Measurements from ENCODE around the gene TCF25.
A peak's percentile ranks its signal among the peaks of the same experiment; 100 is the strongest.
"Not testable (repeated sequence)": the region's sequence is repeated elsewhere in the genome, so short reads cannot be mapped to it uniquely, and the experiment has no call there.

The TCF25 gene

DNA sequence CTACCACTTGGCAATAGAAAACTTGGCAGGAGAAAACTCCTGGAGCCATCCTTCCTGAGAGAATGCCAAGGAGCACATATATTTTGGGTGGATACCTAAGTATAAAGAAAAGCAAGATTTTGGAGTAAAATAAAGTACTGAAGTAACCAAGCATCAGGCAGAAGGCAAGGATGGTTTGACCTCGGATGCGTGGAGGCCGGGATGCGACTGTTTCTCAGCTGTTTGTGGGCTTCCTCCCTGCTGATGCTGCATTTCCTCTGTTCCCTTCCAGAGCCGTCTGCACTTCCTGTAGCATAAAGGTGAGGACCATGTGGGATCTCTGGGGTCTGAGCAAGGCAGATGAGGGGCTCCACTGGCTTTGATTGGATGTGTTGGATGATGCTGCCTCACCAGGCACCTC is 5.5 kb upstream of the TCF25 start:
- peaks cover 4 to 5% of the 10 kb centered on the region in 2 donors for H3K36me3 ChIP-seq (ENCODE audit: control insufficient read depth in 1 of 2, insufficient read depth in 2 of 2, low read length in 2 of 2)
- no peak overlapping the region for H3K27ac ChIP-seq (ENCODE audit: low read length)
- H3K27me3 ChIP-seq (ENCODE audit: low read depth, low read length) = no peaks in the 10 kb centered on the region
- peaks cover 6% of the 10 kb centered on the region in 2 donors for H3K9me3 ChIP-seq (ENCODE audit: control insufficient read depth in 1 of 2, low read length in 2 of 2)
- no peak overlapping the region for H3K4me3 ChIP-seq (ENCODE audit: low read depth in 1 of 2, low read length in 2 of 2)
- H3K4me1 ChIP-seq (ENCODE audit: control insufficient read depth in 1 of 2, insufficient read depth in 2 of 2, low read length in 2 of 2) = peaks cover 3 to 7% of the 10 kb centered on the region in 2 donors

DNA sequence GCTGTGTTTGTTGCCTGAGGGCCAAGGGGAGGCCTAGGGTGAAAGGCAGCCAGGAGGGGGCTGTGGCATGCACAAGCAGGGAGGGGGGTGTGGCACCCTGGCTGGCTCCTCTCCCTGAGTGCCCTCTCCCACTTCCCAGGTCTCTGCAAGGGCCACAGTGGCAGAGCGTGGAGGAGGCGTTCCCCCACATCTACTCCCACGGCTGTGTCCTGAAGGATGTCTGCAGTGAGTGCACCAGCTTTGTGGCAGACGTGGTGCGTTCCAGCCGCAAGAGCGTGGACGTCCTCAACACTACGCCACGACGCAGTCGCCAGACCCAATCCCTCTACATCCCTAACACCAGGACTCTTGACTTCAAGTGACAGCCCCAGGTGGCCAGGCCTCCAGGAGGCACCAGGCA is 3.5 kb upstream of the TCF25 start:
- Histone ChIP-seq H3K27me3 (ENCODE audit: low read depth, low read length) (no peaks in the 10 kb centered on the region), H3K4me3 (ENCODE audit: low read depth in 1 of 2, low read length in 2 of 2) (no peak overlapping the region), H3K27ac (ENCODE audit: low read length) (no peak overlapping the region), H3K36me3 (ENCODE audit: control insufficient read depth in 1 of 2, insufficient read depth in 2 of 2, low read length in 2 of 2) (peaks cover 4 to 12% of the 10 kb centered on the region in 2 donors), H3K4me1 (ENCODE audit: control insufficient read depth in 1 of 2, insufficient read depth in 2 of 2, low read length in 2 of 2) (peaks cover 0 to 15% of the 10 kb centered on the region in 2 donors), H3K9me3 (ENCODE audit: control insufficient read depth in 1 of 2, low read length in 2 of 2) (peaks cover 6% of the 10 kb centered on the region in 2 donors)

DNA sequence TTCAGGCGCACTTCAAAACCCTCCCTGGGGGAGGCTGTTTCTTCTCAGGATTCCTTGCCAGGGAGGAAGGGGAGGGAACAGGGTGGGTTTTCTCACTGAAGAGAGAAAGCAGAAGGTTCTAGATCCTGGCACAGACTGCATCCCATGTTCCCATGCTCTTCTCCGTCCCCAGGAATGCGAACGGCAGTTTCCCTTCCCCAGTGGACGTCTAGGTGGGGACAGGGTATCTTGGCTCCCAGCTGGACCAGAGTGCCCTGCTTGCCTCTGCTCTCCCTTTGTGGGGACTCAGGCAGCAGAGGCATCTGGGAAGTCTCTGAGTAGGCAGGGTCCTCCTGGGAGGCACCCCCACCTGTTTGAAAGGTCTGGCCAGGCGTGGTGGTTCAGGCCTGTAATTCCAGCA is 3.0 kb upstream of the TCF25 start:
- Histone ChIP-seq H3K27ac (ENCODE audit: low read length) (no peak overlapping the region), H3K27me3 (ENCODE audit: low read depth, low read length) (no peaks in the 10 kb centered on the region), H3K9me3 (ENCODE audit: control insufficient read depth in 1 of 2, low read length in 2 of 2) (peaks cover 6% of the 10 kb centered on the region in 2 donors), H3K4me1 (ENCODE audit: control insufficient read depth in 1 of 2, insufficient read depth in 2 of 2, low read length in 2 of 2) (peaks cover 0 to 18% of the 10 kb centered on the region in 2 donors), H3K36me3 (ENCODE audit: control insufficient read depth in 1 of 2, insufficient read depth in 2 of 2, low read length in 2 of 2) (peaks cover 4 to 12% of the 10 kb centered on the region in 2 donors), H3K4me3 (ENCODE audit: low read depth in 1 of 2, low read length in 2 of 2) (no peak overlapping the region)

DNA sequence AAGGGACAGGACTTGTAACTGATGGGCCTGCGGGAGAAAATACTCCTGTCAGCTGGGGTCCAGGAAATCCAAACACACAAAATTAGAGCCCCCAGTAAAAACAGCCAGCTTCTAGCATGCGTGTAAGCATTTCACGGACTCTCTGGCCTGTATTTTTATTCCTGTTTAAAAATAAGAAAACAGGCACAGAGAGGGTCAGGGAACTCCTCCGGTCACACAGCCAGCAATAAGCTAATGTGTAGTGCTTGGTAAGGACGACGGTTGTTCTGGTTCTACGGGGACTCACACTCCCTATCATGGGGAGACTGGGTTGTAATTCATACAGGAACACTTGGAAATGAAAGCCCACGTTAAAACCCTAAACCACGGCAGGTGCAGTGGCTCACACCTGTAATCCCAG is 1.5 kb upstream of the TCF25 start:
- H3K36me3 ChIP-seq (ENCODE audit: control insufficient read depth in 1 of 2, insufficient read depth in 2 of 2, low read length in 2 of 2) = peaks cover 4 to 12% of the 10 kb centered on the region in 2 donors
- no peak overlapping the region for H3K27ac ChIP-seq (ENCODE audit: low read length)

DNA sequence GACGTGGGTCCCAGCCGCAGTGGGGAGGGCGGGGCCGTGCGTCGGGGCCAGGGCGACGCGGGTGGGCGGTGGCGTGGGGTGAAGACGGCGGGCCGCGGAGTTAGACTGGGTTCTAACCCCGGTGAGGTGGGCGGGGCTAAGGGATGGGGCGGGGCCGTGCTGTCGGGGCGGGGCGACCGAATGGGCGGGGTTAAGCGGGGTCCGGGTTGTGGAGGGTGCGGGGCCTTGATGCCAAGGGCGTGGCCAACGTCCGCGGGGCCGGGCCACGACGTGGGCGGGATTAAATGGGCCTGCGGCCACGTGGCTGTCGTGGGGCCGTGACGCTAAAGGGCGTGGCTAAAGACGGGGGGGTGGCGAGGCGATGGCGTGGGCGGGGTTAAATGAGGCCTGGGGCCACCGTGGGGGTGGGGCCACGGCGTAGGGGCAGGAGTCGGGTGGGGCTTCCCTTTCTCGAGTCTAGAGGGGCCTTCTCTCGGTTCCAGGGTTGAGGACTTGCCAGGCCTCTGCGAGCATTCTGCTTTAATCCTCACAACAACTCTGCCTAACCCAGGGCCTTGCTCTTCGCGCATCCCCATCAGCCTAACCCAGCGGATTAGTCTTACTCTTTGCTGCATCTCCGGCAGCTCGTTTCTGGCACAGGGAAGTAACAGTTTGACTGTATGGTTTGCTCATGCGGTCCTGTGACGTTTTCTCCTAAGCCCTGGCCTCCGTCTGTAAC is 739 bp downstream of the TCF25 start:
- peaks cover 0 to 19% of the 10 kb centered on the region in 2 donors for H3K36me3 ChIP-seq (ENCODE audit: control insufficient read depth in 1 of 2, insufficient read depth in 2 of 2, low read length in 2 of 2)
- H3K9me3 ChIP-seq (ENCODE audit: control insufficient read depth in 1 of 2, low read length in 2 of 2) = no peaks in the 10 kb centered on the region
- H3K4me3 ChIP-seq (ENCODE audit: low read depth in 1 of 2, low read length in 2 of 2) = peak overlapping the region; percentile 57 to 70
- H3K27ac ChIP-seq (ENCODE audit: low read length) = peak overlapping the region; percentile 54
- H3K4me1 ChIP-seq (ENCODE audit: control insufficient read depth in 1 of 2, insufficient read depth in 2 of 2, low read length in 2 of 2) = peaks cover 0 to 18% of the 10 kb centered on the region in 2 donors
- no peaks in the 10 kb centered on the region for H3K27me3 ChIP-seq (ENCODE audit: low read depth, low read length)

More for the DNA sequence above, 1.5 kb upstream of the TCF25 start:
- H3K9me3 ChIP-seq (ENCODE audit: control insufficient read depth in 1 of 2, low read length in 2 of 2) = peaks cover 6% of the 10 kb centered on the region in 2 donors
- peaks cover 0 to 18% of the 10 kb centered on the region in 2 donors for H3K4me1 ChIP-seq (ENCODE audit: control insufficient read depth in 1 of 2, insufficient read depth in 2 of 2, low read length in 2 of 2)
- no peak overlapping the region for H3K4me3 ChIP-seq (ENCODE audit: low read depth in 1 of 2, low read length in 2 of 2)
- H3K27me3 ChIP-seq (ENCODE audit: low read depth, low read length) = no peaks in the 10 kb centered on the region

DNA sequence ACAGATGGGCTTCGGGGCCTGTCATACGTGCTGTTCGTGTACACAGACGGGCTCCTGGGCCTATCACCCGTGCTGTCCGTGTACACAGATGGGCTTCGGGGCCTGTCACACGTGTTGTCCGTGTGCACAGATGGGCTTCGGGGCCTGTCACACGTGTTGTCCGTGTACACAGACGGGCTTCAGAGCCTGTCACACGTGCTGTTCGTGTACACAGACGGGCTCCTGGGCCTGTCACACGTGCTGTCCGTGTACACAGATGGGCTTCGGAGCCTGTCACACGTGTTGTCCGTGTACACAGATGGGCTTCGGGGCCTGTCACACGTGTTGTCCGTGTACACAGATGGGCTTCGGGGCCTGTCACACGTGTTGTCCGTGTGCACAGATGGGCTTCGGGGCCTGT is 5.7 kb downstream of the TCF25 start:
- H3K4me1 ChIP-seq (ENCODE audit: control insufficient read depth in 1 of 2, insufficient read depth in 2 of 2, low read length in 2 of 2); H3K9me3 ChIP-seq (ENCODE audit: control insufficient read depth in 1 of 2, low read length in 2 of 2); H3K27me3 ChIP-seq (ENCODE audit: low read depth, low read length); H3K4me3 ChIP-seq (ENCODE audit: low read depth in 1 of 2, low read length in 2 of 2); H3K27ac ChIP-seq (ENCODE audit: low read length): not testable (repeated sequence)
- peaks cover 26 to 44% of the 10 kb centered on the region in 2 donors for H3K36me3 ChIP-seq (ENCODE audit: control insufficient read depth in 1 of 2, insufficient read depth in 2 of 2, low read length in 2 of 2)

DNA sequence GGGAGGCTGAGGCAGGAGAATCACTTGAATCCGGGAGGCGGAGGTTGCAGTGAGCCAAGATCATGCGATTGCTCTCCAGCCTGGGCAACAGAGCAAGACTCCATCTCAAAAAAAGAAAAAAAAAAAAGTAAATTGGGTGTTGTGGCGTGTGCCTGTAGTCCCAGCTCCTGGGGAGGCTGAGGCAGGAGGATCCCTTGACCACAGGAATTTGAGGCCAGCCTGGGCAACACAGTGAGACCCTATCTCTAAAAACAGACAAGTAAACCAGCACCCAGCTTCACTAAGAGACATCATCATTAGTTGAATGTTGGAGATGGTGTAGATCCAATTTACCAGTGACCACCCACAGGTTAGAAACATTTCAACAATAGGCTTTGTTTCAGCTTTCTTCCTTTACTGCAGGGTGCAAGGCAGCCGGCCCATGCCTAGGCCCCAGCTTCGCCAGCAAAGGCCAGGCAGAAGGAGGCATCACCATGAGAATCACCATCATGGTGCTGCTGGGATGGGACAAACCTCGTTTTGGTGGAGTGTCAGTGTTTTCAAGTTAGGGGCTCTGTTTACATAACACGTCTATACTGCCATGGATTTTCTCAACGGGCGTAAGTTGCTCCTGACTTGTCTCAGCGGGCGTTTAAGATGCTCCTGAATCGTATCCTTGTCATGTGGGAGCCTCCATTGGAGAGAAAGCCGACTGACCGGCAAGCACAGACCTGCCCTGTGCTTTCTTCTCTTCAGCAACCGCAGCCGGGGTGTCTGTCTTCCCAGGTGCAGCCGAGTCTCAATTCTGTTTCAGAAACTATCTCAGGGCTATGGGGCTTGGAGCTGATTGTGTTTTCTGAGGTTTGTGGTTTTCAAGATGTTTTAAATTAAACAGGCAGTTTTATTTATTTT is 7.3 kb downstream of the TCF25 start:
- no peaks in the 10 kb centered on the region for H3K9me3 ChIP-seq (ENCODE audit: control insufficient read depth in 1 of 2, low read length in 2 of 2)
- H3K4me1 ChIP-seq (ENCODE audit: control insufficient read depth in 1 of 2, insufficient read depth in 2 of 2, low read length in 2 of 2) = no peaks in the 10 kb centered on the region
- no peaks in the 10 kb centered on the region for H3K27me3 ChIP-seq (ENCODE audit: low read depth, low read length)
- peaks cover 38 to 48% of the 10 kb centered on the region in 2 donors for H3K36me3 ChIP-seq (ENCODE audit: control insufficient read depth in 1 of 2, insufficient read depth in 2 of 2, low read length in 2 of 2)
- no peak overlapping the region for H3K27ac ChIP-seq (ENCODE audit: low read length)
- no peak overlapping the region for H3K4me3 ChIP-seq (ENCODE audit: low read depth in 1 of 2, low read length in 2 of 2)

DNA sequence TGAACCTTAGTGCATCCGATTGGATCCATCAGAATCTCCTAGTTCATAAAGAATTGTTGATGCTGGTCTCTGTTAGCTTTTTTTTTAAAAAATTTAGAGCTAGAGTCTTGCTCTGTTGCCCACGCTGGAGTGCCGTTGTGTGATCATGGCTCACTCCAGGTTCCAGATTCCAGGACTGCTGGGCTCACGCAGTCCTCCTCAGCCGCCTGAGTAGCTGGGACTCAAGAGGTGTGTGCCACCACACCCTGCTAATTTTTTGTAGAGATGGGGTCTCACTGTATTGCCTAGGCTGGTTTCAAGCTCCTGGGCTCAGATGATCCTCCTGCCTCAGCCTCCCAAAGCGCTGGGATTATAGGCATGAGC is 8.0 kb downstream of the TCF25 start:
- Histone ChIP-seq H3K27ac (ENCODE audit: low read length) (no peak overlapping the region), H3K27me3 (ENCODE audit: low read depth, low read length) (no peaks in the 10 kb centered on the region), H3K36me3 (ENCODE audit: control insufficient read depth in 1 of 2, insufficient read depth in 2 of 2, low read length in 2 of 2) (peaks cover 38 to 52% of the 10 kb centered on the region in 2 donors), H3K9me3 (ENCODE audit: control insufficient read depth in 1 of 2, low read length in 2 of 2) (no peaks in the 10 kb centered on the region), H3K4me1 (ENCODE audit: control insufficient read depth in 1 of 2, insufficient read depth in 2 of 2, low read length in 2 of 2) (no peaks in the 10 kb centered on the region), H3K4me3 (ENCODE audit: low read depth in 1 of 2, low read length in 2 of 2) (no peak overlapping the region)

DNA sequence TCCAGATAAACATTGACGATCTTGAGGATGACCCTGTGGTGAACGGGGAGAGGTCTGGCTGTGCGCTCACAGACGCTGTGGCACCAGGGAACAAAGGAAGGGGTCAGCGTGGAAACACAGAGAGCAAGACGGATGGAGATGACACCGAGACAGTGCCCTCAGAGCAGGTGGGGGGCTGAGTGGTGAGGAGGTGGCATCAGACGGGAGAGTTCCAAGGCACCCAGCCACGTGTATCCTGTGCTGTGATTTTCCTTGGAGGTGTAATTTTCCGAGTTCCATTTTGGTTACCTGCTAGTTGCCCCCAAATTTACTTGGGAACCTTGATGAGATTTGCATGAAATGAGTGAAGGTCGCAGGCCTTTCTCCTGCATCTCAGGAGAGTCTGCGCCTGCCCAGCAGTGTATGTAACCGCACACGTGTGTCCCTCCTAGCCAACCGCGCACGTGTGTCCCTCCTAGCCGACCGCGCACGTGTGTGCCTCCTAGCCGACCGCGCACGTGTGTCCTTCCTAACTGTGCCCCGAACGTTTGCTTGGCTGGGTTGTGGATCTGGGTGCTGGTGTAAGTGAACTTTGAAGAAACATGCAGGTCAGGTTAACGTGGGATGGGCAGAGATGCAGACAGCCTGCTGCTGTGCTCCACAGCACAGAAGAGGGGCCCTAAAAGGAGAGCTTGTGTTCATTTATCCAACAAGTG is 10.1 kb downstream of the TCF25 start:
- Histone ChIP-seq H3K4me3 (ENCODE audit: low read depth in 1 of 2, low read length in 2 of 2) (no peak overlapping the region), H3K27me3 (ENCODE audit: low read depth, low read length) (no peaks in the 10 kb centered on the region), H3K36me3 (ENCODE audit: control insufficient read depth in 1 of 2, insufficient read depth in 2 of 2, low read length in 2 of 2) (peaks cover 51 to 71% of the 10 kb centered on the region in 2 donors), H3K27ac (ENCODE audit: low read length) (no peak overlapping the region), H3K9me3 (ENCODE audit: control insufficient read depth in 1 of 2, low read length in 2 of 2) (no peaks in the 10 kb centered on the region), H3K4me1 (ENCODE audit: control insufficient read depth in 1 of 2, insufficient read depth in 2 of 2, low read length in 2 of 2) (no peaks in the 10 kb centered on the region)

DNA sequence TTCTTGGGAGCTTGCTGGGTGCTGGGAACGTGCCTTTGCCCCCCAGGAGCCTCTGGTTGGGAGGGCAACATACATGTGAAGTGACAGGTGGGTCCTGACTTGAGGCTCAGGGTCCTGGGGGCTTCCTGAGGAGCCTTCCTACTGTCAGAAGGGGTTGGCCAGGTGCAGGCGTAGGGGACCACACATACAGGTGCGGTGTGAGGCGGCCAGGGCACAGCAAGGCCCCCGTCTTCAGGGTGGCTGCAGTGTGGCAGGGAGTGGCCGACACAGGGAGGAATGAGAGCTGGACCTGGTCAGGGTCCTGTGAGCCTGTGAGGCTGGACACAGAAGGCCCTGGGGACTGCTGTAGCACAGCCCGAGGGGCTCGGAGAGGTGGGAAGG is 10.6 kb downstream of the TCF25 start:
- no peak overlapping the region for H3K27ac ChIP-seq (ENCODE audit: low read length)
- no peak overlapping the region for H3K4me3 ChIP-seq (ENCODE audit: low read depth in 1 of 2, low read length in 2 of 2)
- H3K27me3 ChIP-seq (ENCODE audit: low read depth, low read length) = no peaks in the 10 kb centered on the region
- no peaks in the 10 kb centered on the region for H3K9me3 ChIP-seq (ENCODE audit: control insufficient read depth in 1 of 2, low read length in 2 of 2)
- peaks cover 51 to 67% of the 10 kb centered on the region in 2 donors for H3K36me3 ChIP-seq (ENCODE audit: control insufficient read depth in 1 of 2, insufficient read depth in 2 of 2, low read length in 2 of 2)
- H3K4me1 ChIP-seq (ENCODE audit: control insufficient read depth in 1 of 2, insufficient read depth in 2 of 2, low read length in 2 of 2) = no peaks in the 10 kb centered on the region

DNA sequence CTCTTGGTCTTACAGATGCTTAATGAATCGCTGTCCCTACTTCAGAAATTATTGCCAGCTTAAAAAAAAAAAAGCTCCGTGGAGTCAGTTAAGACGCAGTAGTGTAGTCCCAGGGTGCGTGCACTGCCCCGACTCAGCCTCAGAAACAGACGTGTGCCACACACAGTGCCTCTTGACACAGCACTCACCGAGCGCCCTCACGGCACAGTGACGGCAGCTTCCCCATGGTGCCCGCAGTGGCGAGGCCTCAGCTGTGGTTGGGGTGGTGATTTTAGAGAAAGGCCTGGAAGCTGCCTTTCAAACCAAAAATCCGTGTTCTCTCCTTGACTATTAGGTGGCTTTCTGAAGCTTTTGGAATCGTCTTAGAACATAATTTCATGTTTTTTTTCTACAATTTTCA is 13.9 kb downstream of the TCF25 start:
- Histone ChIP-seq H3K4me3 (ENCODE audit: low read depth in 1 of 2, low read length in 2 of 2) (no peak overlapping the region), H3K9me3 (ENCODE audit: control insufficient read depth in 1 of 2, low read length in 2 of 2) (no peaks in the 10 kb centered on the region), H3K27me3 (ENCODE audit: low read depth, low read length) (no peaks in the 10 kb centered on the region), H3K4me1 (ENCODE audit: control insufficient read depth in 1 of 2, insufficient read depth in 2 of 2, low read length in 2 of 2) (peaks cover 0 to 6% of the 10 kb centered on the region in 2 donors), H3K36me3 (ENCODE audit: control insufficient read depth in 1 of 2, insufficient read depth in 2 of 2, low read length in 2 of 2) (peaks cover 47 to 70% of the 10 kb centered on the region in 2 donors), H3K27ac (ENCODE audit: low read length) (no peak overlapping the region)
